ENCODE data around the gene SET. TPM values are rescaled to one million over a fixed set of nuclear protein-coding genes. Genes with fewer than 3 reads are reported as not detected.
"Not testable (repeated sequence)": the region's sequence is repeated elsewhere in the genome, so short reads cannot be mapped to it uniquely, and the experiment has no call there.

The SET gene
- total RNA-seq, 6 donors from 2014 or later: 73.3 to 222 (median 177) TPM

- ATAC-seq (ENCODE audit: low FRiP score in 2 of 2) (no peak), DNase-seq (no peak)
- no peaks in the 10 kb centered on the region for H3K27me3 ChIP-seq
- H3K4me1 ChIP-seq: peaks cover 6 to 15% (median 10%) of the 10 kb centered on the region in 4 donors
- peak overlapping the region; percentile 97 to 99 (median 98) for H3K27ac ChIP-seq
- H3K4me3 ChIP-seq: peak overlapping the region in 2 of 4 donors; percentile 78 to 89
- H3K36me3 ChIP-seq: no peaks in the 10 kb centered on the region
- 96 to 97% methylated on average over 13 of the region's 13 CpGs for WGBS, 2 donors
- H3K9me3 ChIP-seq: no peaks in the 10 kb centered on the region
- no peak for TF ChIP-seq CTCF (IDR thresholded peaks at IDR 0.05)
- TF ChIP-seq POLR2AphosphoS5 (IDR thresholded peaks at IDR 0.05): no peak
- TF ChIP-seq POLR2A (IDR thresholded peaks at IDR 0.05): no peak
- TF ChIP-seq EP300 (IDR thresholded peaks at IDR 0.05): no peak
Observed at GRCh38 chr9:128657344-128657704, 31.7 kb upstream of the SET start.

- no peak for TF ChIP-seq POLR2AphosphoS5 (IDR thresholded peaks at IDR 0.05)
- TF ChIP-seq POLR2A (IDR thresholded peaks at IDR 0.05): no peak
- no peak for TF ChIP-seq EP300 (IDR thresholded peaks at IDR 0.05)
- TF ChIP-seq CTCF (IDR thresholded peaks at IDR 0.05): no peak
- H3K27me3 ChIP-seq: no peaks in the 10 kb centered on the region
- H3K4me3 ChIP-seq: no peak overlapping the region
- ATAC-seq (ENCODE audit: low FRiP score in 2 of 2) (no peak), DNase-seq (no peak)
- H3K4me1 ChIP-seq: peaks cover 6 to 15% (median 10%) of the 10 kb centered on the region in 4 donors
- no peaks in the 10 kb centered on the region for H3K36me3 ChIP-seq
- WGBS, 2 donors: 91 to 98% methylated on average over 3 of the region's 3 CpGs
- no peaks in the 10 kb centered on the region for H3K9me3 ChIP-seq
- no peak overlapping the region for H3K27ac ChIP-seq
Observed at GRCh38 chr9:128657796-128658195, 31.2 kb upstream of the SET start.

- not testable (repeated sequence) for ATAC-seq (ENCODE audit: low FRiP score in 2 of 2); H3K27me3 ChIP-seq; H3K27ac ChIP-seq; H3K9me3 ChIP-seq; H3K4me3 ChIP-seq; DNase-seq; H3K36me3 ChIP-seq; H3K4me1 ChIP-seq
- 85 to 88% methylated on average over 8 of the region's 8 CpGs for WGBS, 2 donors
Observed at GRCh38 chr9:128666481-128666941, 22.5 kb upstream of the SET start.

GRCh38 chr9:128669786-128670185 lies 19.2 kb upstream of the SET start:
- Histone ChIP-seq H3K36me3 (no peaks in the 10 kb centered on the region), H3K4me1 (no peaks in the 10 kb centered on the region), H3K4me3 (no peak overlapping the region), H3K9me3 (no peaks in the 10 kb centered on the region), H3K27me3 (no peaks in the 10 kb centered on the region), H3K27ac (no peak overlapping the region)
- ATAC-seq (ENCODE audit: low FRiP score in 2 of 2): no peak
- DNase-seq: no peak
- TF ChIP-seq EP300 (IDR thresholded peaks at IDR 0.05) (no peak), POLR2A (IDR thresholded peaks at IDR 0.05) (no peak), CTCF (IDR thresholded peaks at IDR 0.05) (no peak), POLR2AphosphoS5 (IDR thresholded peaks at IDR 0.05) (no peak)
- 92 to 95% methylated on average over 6 of the region's 6 CpGs for WGBS, 2 donors

- Histone ChIP-seq H3K27ac (no peak overlapping the region), H3K9me3 (no peaks in the 10 kb centered on the region), H3K4me1 (no peaks in the 10 kb centered on the region), H3K4me3 (no peak overlapping the region), H3K36me3 (no peaks in the 10 kb centered on the region), H3K27me3 (no peaks in the 10 kb centered on the region)
- ATAC-seq (ENCODE audit: low FRiP score in 2 of 2) (no peak), DNase-seq (no peak)
- WGBS, 2 donors: 95 to 98% methylated on average over 4 of the region's 4 CpGs
- no peak for TF ChIP-seq EP300 (IDR thresholded peaks at IDR 0.05)
- TF ChIP-seq POLR2A (IDR thresholded peaks at IDR 0.05): no peak
- no peak for TF ChIP-seq POLR2AphosphoS5 (IDR thresholded peaks at IDR 0.05)
- TF ChIP-seq CTCF (IDR thresholded peaks at IDR 0.05): no peak
Observed at GRCh38 chr9:128675382-128675781, 13.6 kb upstream of the SET start.
